HEK293T (cell line): ENCODE measurements around the gene ERRFI1.

ENCODE experiments used
- CTCF ChIA-PET: fragments of 350-600 bp; formaldehyde crosslinking; extraction: SDS; loops from one replicate; lab custom pipeline; 2021; ENCODE audit warnings: antibody characterized with exemption, inconsistent platforms; lab: Yijun Ruan, JAX
- POLR2A ChIA-PET: fragments of 350-600 bp; formaldehyde crosslinking; extraction: SDS; loops from one replicate; lab custom pipeline; 2020; ENCODE audit warnings: antibody characterized with exemption, inconsistent platforms; lab: Yijun Ruan, JAX
- DNase-seq: peaks from one replicate; pipeline ENCODE4 v3.0.0; 2012; ENCODE audit warnings: mixed read lengths; ENCODE audit errors: extremely low spot score
- ARNT ChIP-seq: fragments of 450-650 bp; IDR thresholded peaks from 2 replicates; pipeline ENCODE4 v1.6.1; 2017; ENCODE audit warnings: mild to moderate bottlenecking
- BHLHE40 ChIP-seq: fragments of 450-650 bp; IDR thresholded peaks from 2 replicates; pipeline ENCODE4 v1.6.1; 2016; ENCODE audit warnings: mild to moderate bottlenecking, moderate library complexity, borderline replicate concordance
- CTBP1 ChIP-seq: fragments of 450-650 bp; IDR thresholded peaks from 2 replicates; pipeline ENCODE4 v1.6.1; 2016; ENCODE audit warnings: borderline replicate concordance
- ELF4 ChIP-seq: fragments of 450-650 bp; IDR thresholded peaks from 2 replicates; pipeline ENCODE4 v1.6.1; 2017; ENCODE audit warnings: antibody characterized with exemption
- FOXA1 ChIP-seq: fragments of 450-650 bp; IDR thresholded peaks from 2 replicates; pipeline ENCODE4 v1.6.1; 2016; ENCODE audit warnings: mild to moderate bottlenecking
- FOXK2 ChIP-seq: fragments of 450-650 bp; IDR thresholded peaks from 2 replicates; pipeline ENCODE4 v1.6.1; 2016; ENCODE audit warnings: mild to moderate bottlenecking
- FOXM1 ChIP-seq: fragments of 450-650 bp; IDR thresholded peaks from 2 replicates; pipeline ENCODE4 v1.6.1; 2017; ENCODE audit warnings: mild to moderate bottlenecking, borderline replicate concordance
- HDGF ChIP-seq: fragments of 450-650 bp; IDR thresholded peaks from 2 replicates; pipeline ENCODE4 v1.6.1; 2017; ENCODE audit warnings: antibody characterized with exemption, borderline replicate concordance
- L3MBTL2 ChIP-seq: fragments of 450-650 bp; conservative IDR thresholded peaks from 2 replicates; pipeline ENCODE4 v1.6.1; 2016; ENCODE audit warnings: mild to moderate bottlenecking
- LEF1 ChIP-seq: fragments of 450-650 bp; IDR thresholded peaks from 2 replicates; pipeline ENCODE4 v1.6.1; 2017; ENCODE audit warnings: mild to moderate bottlenecking, borderline replicate concordance
- NFRKB ChIP-seq: fragments of 450-650 bp; IDR thresholded peaks from 2 replicates; pipeline ENCODE4 v1.6.1; 2016; ENCODE audit warnings: mild to moderate bottlenecking, moderate library complexity
- SP1 ChIP-seq: fragments of 450-650 bp; IDR thresholded peaks from 2 replicates; pipeline ENCODE4 v1.6.1; 2017
- SUZ12 ChIP-seq: fragments of 450-650 bp; IDR thresholded peaks from 2 replicates; pipeline ENCODE4 v1.6.1; 2016; ENCODE audit warnings: mild to moderate bottlenecking
- TARDBP ChIP-seq: fragments of 450-650 bp; IDR thresholded peaks from 2 replicates; pipeline ENCODE4 v1.6.1; 2016
- ZNF384 ChIP-seq: fragments of 450-650 bp; IDR thresholded peaks from 2 replicates; pipeline ENCODE4 v1.6.1; 2016
- TF ChIP-seq, protein P1 (sequence below): fragments of 450-650 bp; IDR thresholded peaks from 2 replicates; pipeline ENCODE4 v1.6.1; 2016

The ERRFI1 gene

DNA sequence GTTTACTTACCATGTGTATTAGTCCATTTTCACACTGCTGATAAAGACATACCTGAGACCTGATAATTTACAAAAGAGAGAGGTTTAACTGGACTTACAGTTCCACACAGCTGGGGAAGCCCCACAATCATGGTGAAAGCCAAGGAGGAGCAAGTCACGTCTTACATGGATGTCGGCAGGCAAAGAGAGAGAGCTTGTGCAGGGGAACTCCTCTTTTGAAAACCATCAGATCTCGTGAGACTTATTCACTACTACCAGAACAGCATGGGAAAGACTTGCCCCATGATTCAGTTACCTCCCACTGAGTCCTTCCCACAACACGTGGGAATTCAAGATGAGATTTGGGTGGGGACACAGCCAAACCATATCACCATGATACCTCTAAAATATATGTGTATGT, 39.3 kb upstream of the ERRFI1 start:
- no peak for DNase-seq
- ChIA-PET POLR2A (no interaction called here), CTCF (no interaction called here)
- TF ChIP-seq BHLHE40 (no peak), ARNT (no peak), CTBP1 (no peak), NFRKB (no peak), FOXA1 (no peak), TARDBP (no peak), HDGF (no peak), L3MBTL2 (no peak)
- TF ChIP-seq, protein P1, sequence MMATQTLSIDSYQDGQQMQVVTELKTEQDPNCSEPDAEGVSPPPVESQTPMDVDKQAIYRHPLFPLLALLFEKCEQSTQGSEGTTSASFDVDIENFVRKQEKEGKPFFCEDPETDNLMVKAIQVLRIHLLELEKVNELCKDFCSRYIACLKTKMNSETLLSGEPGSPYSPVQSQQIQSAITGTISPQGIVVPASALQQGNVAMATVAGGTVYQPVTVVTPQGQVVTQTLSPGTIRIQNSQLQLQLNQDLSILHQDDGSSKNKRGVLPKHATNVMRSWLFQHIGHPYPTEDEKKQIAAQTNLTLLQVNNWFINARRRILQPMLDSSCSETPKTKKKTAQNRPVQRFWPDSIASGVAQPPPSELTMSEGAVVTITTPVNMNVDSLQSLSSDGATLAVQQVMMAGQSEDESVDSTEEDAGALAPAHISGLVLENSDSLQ, result no peak

DNA sequence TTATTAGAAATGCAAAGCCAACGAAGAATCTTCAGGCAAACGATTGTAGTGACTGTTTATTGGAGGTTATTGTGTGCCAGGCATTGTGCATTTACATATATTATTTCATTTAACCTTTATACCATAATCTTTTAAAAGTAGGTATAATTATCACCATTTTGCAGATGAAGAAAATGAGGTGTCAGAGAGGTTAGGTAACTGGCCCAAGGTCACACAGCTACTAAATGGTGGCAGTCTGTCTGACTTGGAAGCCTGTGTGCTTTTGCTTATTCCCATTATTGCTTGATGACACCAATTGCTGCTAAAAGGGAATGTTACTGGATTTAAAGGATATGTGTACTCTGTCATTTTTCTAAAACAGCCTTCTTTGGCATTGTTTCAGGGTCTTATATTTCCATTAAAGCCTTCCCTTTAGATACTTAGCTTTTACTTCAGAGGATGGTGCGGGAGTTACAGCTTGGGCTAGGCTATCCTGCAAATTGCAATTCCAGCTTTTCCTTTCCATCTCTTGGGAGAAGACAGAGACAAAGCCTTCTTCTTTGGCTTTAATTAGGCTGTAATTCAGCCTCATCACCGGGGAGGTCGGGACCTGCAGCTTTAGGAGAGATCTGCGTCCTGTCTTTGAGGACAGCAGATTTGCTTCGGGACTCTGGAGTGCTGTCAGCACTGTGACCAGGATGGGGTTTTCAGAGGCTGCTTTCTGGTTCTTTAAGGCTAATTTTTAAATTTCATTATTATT, 37.4 kb upstream of the ERRFI1 start:
- ChIA-PET POLR2A (no interaction called here), CTCF (no interaction called here)
- DNase-seq, result no peak
- no peak for TF ChIP-seq ARNT
- TF ChIP-seq BHLHE40, result no peak
- TF ChIP-seq SUZ12, result no peak
- TF ChIP-seq L3MBTL2, result no peak
- no peak for TF ChIP-seq NFRKB
- TF ChIP-seq FOXA1, result no peak
- TF ChIP-seq, protein P1, result no peak
- no peak for TF ChIP-seq FOXK2
- TF ChIP-seq SP1, result no peak
- no peak for TF ChIP-seq FOXM1
- no peak for TF ChIP-seq ELF4
- no peak for TF ChIP-seq ZNF384
- no peak for TF ChIP-seq LEF1
- TF ChIP-seq CTBP1, result no peak
- TF ChIP-seq HDGF, result no peak
- TF ChIP-seq TARDBP, result no peak

DNA sequence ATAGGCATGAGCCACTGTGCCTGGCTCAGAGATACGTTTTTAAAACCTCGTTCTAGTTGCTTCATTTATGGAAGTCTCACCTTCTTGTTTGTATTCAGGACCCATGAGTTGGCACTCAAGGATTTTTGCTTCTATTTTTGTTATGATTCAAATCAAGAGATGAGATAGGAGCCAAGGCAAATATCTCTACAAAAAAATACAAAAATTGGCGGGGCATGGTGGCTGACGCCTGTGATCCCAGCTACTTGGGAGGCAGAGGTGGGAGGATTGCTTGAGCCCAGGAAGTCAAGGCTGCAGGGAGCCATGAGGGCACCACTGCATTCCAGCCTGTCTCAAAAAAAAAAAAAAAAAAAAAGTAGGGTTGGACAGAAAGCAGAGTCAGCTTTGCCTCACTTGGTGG, 36.8 kb upstream of the ERRFI1 start:
- ChIA-PET POLR2A (no interaction called here), CTCF (no interaction called here)
- TF ChIP-seq BHLHE40 (no peak), ARNT (no peak), L3MBTL2 (no peak)
- TF ChIP-seq, protein P1, result no peak
- no peak for DNase-seq

DNA sequence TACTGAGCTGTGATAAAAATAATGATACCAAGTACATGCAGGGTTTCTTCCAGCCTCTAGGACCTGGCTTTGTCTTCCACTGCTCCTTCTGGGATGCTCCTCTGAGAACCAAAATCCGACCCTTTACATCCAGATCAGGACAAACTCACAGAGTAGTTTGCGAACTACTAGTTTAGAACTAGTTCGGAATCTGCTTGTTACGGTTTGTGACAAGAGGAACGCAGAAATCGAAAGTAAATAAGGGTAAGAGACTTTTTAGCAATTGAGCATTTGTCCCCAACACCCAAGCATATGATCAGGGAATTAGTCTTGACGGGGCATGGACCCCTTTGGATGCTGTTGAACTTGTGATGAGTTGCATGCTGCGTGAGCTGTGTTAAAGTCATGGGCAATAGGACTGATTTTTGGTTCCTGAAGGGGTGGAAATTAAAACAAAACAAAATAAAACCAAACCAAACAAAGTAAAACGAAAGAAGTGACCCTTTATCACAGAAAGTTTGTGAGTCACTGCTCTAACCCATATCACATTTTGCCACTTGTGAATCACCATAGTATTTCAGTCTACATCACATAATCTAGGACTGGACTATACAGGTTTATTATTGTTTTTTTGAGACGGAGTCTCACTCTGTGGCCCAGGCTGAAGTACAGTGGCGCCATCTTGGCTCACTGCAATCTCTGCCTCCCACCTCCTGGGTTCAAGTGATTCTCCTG, 35.7 kb upstream of the ERRFI1 start:
- ChIA-PET POLR2A (no interaction called here), CTCF (interaction anchor here (0.6 kb wide), 1 partner anchor 87 kb away, joined by 4 read pairs; no protein-coding TSS in a partner anchor)
- no peak for DNase-seq
- TF ChIP-seq NFRKB, result no peak
- no peak for TF ChIP-seq ARNT
- TF ChIP-seq, protein P1, result no peak
- no peak for TF ChIP-seq SUZ12
- TF ChIP-seq ELF4, result no peak
- no peak for TF ChIP-seq CTBP1
- TF ChIP-seq LEF1, result no peak
- TF ChIP-seq HDGF, result no peak
- no peak for TF ChIP-seq TARDBP
- no peak for TF ChIP-seq FOXA1
- no peak for TF ChIP-seq SP1
- TF ChIP-seq FOXK2, result no peak
- no peak for TF ChIP-seq FOXM1

DNA sequence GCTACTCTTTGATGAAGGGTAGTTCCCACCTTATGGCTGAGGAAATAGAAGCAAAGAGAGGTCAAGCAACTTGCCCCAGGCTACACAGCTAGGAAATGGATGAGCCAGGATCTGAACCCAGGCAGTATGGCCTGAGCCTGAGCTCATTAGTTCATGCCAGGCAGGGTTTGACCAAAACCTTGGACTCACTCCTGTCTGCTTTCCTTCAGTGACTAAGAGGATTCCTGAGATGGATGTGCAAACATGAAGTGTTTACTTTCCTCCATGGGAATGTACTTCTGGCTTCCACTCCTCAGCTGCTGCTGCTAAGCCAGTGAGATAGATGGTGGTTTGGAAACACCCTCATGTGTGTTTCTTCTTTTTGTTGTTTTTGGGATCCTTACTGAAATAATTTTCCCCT, 35.1 kb upstream of the ERRFI1 start:
- no peak for DNase-seq
- no peak for TF ChIP-seq SUZ12
- TF ChIP-seq NFRKB, result no peak
- no peak for TF ChIP-seq FOXK2
- TF ChIP-seq, protein P1, result no peak
- CTCF ChIA-PET, result interaction anchor here (0.6 kb wide), 1 partner anchor 86 kb away, joined by 4 read pairs; no protein-coding TSS in a partner anchor
- POLR2A ChIA-PET, result no interaction called here
